Measurements from ENCODE around the gene PDE4B. TPM values are rescaled to one million over a fixed set of nuclear protein-coding genes. Genes with fewer than 3 reads are reported as not detected.

Gene PDE4B
- total and polyA plus RNA-seq, 3 experiments from 2014 or later = 29.7 to 34.5 (median 31.4) TPM

DNA sequence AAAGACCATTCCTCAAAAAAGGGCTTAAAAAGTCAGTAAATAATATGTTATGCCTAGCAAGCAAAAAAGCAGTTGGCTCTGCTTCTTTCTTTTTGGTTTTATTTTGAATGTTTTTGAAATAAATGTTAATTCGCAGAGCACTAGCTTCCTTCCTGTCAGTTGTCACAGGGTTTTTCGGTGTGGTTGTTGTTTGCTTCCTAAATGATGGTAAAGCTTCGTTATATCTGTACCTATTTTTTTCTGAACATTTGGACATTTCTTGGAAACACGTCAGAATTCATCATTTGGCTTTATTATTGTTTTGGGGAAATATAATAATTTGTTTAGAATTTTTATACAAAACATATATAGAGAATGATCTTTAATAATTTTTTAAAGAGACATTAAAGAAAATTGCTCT, 389.3 kb downstream of the PDE4B start:
- Mint-ChIP-seq H3K4me3 (no peak overlapping the region), H3K27ac (peak overlapping the region in 1 of 8 donors; percentile 36), H3K36me3 (no peaks in the 10 kb centered on the region), H3K27me3 (peaks cover 2 to 12% of the 10 kb centered on the region in 2 donors), H3K9me3 (no peaks in the 10 kb centered on the region), H3K4me1 (peaks cover 5 to 22% (median 15%) of the 10 kb centered on the region in 3 donors)
- POLR2A ChIA-PET = no interaction called here
- CTCF ChIA-PET = no interaction called here
- no peaks in the 10 kb centered on the region for H3K36me3 ChIP-seq (ENCODE audit: insufficient read depth, low read length)
- peaks cover 9% of the 10 kb centered on the region for H3K4me1 ChIP-seq (ENCODE audit: insufficient read depth, low read length)
- no peak for DNase-seq
- H3K27me3 ChIP-seq (ENCODE audit: insufficient read depth, low read length, poor library complexity, severe bottlenecking) = no peaks in the 10 kb centered on the region
- no peak overlapping the region for H3K27ac ChIP-seq (ENCODE audit: low read depth, low read length)
- H3K9me3 ChIP-seq (ENCODE audit: low read length) = no peaks in the 10 kb centered on the region
- H3K4me3 ChIP-seq (ENCODE audit: low read length) = no peak overlapping the region

DNA sequence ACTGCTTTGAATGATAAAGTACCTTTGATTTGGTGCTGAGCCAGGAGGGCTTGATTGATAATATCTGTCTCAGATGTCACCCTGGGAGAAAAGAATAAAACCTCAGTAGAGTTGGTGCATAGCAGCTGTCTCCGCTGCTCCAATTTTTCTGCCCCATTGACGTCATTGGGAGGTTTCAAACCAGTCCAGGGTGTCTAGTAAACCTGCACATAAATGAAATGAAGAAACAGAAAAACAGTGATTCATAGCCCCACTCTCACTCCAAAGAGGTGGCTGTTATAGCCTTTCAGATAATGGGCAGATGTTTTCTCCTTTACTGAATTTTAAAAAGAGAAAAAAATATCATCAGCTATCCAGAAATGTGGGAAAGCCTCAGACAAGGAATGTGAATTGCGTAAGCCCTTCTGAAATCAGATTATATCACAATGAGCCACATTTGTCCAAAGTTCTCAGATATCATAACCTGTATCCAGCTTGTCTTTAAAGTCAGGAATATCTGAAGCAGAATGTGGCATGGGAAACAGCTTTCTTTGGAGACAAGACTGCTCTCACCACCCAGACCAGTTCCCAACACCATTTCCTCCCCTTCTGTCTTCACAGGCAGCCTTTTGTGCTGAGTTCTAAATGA, 390.0 kb downstream of the PDE4B start:
- Mint-ChIP-seq H3K4me1 (peaks cover 5 to 22% (median 15%) of the 10 kb centered on the region in 3 donors), H3K36me3 (no peaks in the 10 kb centered on the region), H3K9me3 (no peaks in the 10 kb centered on the region), H3K4me3 (no peak overlapping the region), H3K27ac (peak overlapping the region in 2 of 8 donors; percentile 14 to 54), H3K27me3 (peaks cover 5 to 8% of the 10 kb centered on the region in 2 donors)
- H3K4me3 ChIP-seq (ENCODE audit: low read length) = no peak overlapping the region
- H3K4me1 ChIP-seq (ENCODE audit: insufficient read depth, low read length) = peaks cover 9% of the 10 kb centered on the region
- ChIA-PET CTCF (no interaction called here), POLR2A (no interaction called here)
- no peaks in the 10 kb centered on the region for H3K27me3 ChIP-seq (ENCODE audit: insufficient read depth, low read length, poor library complexity, severe bottlenecking)
- H3K36me3 ChIP-seq (ENCODE audit: insufficient read depth, low read length) = no peaks in the 10 kb centered on the region
- peak in 3 of 5 donors; percentile 8 to 48 (median 48) for DNase-seq
- no peaks in the 10 kb centered on the region for H3K9me3 ChIP-seq (ENCODE audit: low read length)
- no peak overlapping the region for H3K27ac ChIP-seq (ENCODE audit: low read depth, low read length)

DNA sequence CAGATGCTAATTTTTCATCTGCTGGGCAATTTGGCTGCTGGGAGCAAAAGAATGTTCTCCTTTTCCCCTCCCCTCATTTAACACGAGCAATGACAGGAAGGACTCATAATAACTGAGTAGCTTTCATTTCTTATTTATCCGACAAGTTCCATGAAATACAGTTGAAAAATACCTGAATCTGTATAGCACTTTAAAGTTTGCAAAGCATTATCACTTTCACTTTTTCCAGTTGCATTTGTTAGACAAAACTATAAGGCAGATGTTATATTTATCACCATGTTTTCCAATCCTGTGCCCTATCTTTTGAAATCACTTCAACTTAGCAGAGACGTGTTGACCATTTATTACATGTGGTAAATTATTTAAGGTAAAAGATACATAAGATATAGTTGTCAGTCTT, 390.7 kb downstream of the PDE4B start:
- Histone ChIP-seq H3K27ac (ENCODE audit: low read depth, low read length) (no peak overlapping the region), H3K4me1 (ENCODE audit: insufficient read depth, low read length) (peaks cover 9% of the 10 kb centered on the region), H3K9me3 (ENCODE audit: low read length) (no peaks in the 10 kb centered on the region), H3K36me3 (ENCODE audit: insufficient read depth, low read length) (no peaks in the 10 kb centered on the region), H3K4me3 (ENCODE audit: low read length) (no peak overlapping the region), H3K27me3 (ENCODE audit: insufficient read depth, low read length, poor library complexity, severe bottlenecking) (no peaks in the 10 kb centered on the region)
- H3K9me3 Mint-ChIP-seq = no peaks in the 10 kb centered on the region
- no peaks in the 10 kb centered on the region for H3K36me3 Mint-ChIP-seq
- ChIA-PET POLR2A (no interaction called here), CTCF (no interaction called here)
- peaks cover 5 to 8% of the 10 kb centered on the region in 2 donors for H3K27me3 Mint-ChIP-seq
- H3K27ac Mint-ChIP-seq = peak overlapping the region in 1 of 8 donors; percentile 1
- peaks cover 5 to 22% (median 15%) of the 10 kb centered on the region in 3 donors for H3K4me1 Mint-ChIP-seq
- no peak for DNase-seq
- no peak overlapping the region for H3K4me3 Mint-ChIP-seq

DNA sequence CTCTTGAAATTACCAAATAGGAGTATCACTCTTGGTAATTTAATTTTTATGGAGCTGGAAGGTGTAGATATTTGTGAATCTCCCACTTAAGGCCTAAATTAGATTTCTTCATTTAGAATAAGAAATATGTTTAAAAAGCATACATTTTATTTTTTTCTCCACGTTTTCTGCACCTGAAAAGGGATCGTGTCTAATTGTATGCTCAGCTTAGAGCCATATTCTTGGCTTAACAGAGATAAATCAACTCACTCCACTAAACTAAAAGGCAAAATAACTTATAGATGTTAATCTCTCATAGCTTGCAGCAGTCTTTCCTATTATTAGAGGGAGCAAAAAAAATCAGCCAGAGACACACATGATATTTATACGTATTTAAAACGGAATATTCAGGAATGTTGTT, 404.4 kb downstream of the PDE4B start:
- Mint-ChIP-seq H3K27me3 (peaks cover 2 to 32% of the 10 kb centered on the region in 2 donors), H3K36me3 (no peaks in the 10 kb centered on the region), H3K27ac (no peak overlapping the region), H3K9me3 (peaks cover 0 to 2% (median 0%) of the 10 kb centered on the region in 5 donors), H3K4me1 (no peaks in the 10 kb centered on the region), H3K4me3 (no peak overlapping the region)
- H3K4me3 ChIP-seq (ENCODE audit: low read length) = no peak overlapping the region
- no peaks in the 10 kb centered on the region for H3K27me3 ChIP-seq (ENCODE audit: insufficient read depth, low read length, poor library complexity, severe bottlenecking)
- no peaks in the 10 kb centered on the region for H3K36me3 ChIP-seq (ENCODE audit: insufficient read depth, low read length)
- ChIA-PET POLR2A (no interaction called here), CTCF (no interaction called here)
- H3K4me1 ChIP-seq (ENCODE audit: insufficient read depth, low read length) = no peaks in the 10 kb centered on the region
- no peak overlapping the region for H3K27ac ChIP-seq (ENCODE audit: low read depth, low read length)
- no peak for DNase-seq
- H3K9me3 ChIP-seq (ENCODE audit: low read length) = no peaks in the 10 kb centered on the region

DNA sequence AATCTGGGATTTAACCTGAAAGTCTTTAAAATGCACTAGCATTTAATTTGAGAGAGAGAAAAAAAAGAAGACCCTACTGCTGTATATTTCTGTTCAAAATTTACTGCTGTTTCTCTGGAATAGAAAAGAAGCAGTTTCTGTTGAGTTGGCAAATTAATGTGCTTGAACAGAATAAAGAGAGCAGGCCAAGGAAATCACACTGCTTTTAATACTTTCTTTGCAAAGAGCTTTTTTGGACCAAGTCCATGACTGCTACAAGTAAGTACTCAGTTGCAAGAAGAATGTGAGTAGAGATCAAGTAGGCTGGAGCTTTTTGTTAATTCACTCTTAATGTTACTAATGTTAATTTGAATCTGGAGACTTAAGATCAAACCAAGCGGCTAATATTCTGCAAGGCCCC, 405.1 kb downstream of the PDE4B start:
- no peaks in the 10 kb centered on the region for H3K4me1 Mint-ChIP-seq
- ChIA-PET POLR2A (no interaction called here), CTCF (no interaction called here)
- Histone ChIP-seq H3K9me3 (ENCODE audit: low read length) (no peaks in the 10 kb centered on the region), H3K4me3 (ENCODE audit: low read length) (no peak overlapping the region), H3K27ac (ENCODE audit: low read depth, low read length) (no peak overlapping the region), H3K36me3 (ENCODE audit: insufficient read depth, low read length) (no peaks in the 10 kb centered on the region), H3K4me1 (ENCODE audit: insufficient read depth, low read length) (no peaks in the 10 kb centered on the region), H3K27me3 (ENCODE audit: insufficient read depth, low read length, poor library complexity, severe bottlenecking) (no peaks in the 10 kb centered on the region)
- no peak for DNase-seq
- peaks cover 2 to 27% of the 10 kb centered on the region in 2 donors for H3K27me3 Mint-ChIP-seq
- H3K36me3 Mint-ChIP-seq = no peaks in the 10 kb centered on the region
- no peak overlapping the region for H3K4me3 Mint-ChIP-seq
- peaks cover 0 to 2% (median 0%) of the 10 kb centered on the region in 5 donors for H3K9me3 Mint-ChIP-seq
- peak overlapping the region in 1 of 8 donors; percentile 21 for H3K27ac Mint-ChIP-seq

DNA sequence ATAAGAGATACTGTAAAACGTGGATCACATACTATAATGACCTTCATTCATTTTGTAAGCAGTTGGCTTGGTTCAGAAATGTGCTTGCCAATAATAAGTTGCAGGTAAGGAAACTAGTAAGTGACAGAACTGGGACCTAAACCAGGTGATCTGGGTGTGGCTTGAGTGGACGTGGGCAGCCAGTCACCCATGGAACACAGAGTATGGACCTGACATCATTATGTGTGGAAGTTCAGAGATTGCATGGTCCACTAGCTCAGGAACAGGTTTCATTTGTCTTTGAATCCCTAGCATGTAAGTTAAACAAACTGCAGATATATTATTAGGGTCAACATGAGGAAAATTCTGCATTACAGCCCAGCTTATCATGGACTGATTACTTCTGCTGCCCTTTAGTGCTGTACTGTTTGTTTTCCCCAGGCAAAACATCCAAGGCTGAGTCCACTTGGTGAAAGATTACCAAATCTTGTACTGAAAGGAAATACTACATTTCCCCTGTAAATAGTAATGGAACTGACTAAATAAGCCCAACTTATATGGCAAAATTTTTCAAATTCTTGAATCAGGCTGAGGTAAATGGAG, 414.0 kb downstream of the PDE4B start:
- Histone ChIP-seq H3K9me3 (ENCODE audit: low read length) (no peaks in the 10 kb centered on the region), H3K36me3 (ENCODE audit: insufficient read depth, low read length) (no peaks in the 10 kb centered on the region), H3K27me3 (ENCODE audit: insufficient read depth, low read length, poor library complexity, severe bottlenecking) (no peaks in the 10 kb centered on the region), H3K27ac (ENCODE audit: low read depth, low read length) (no peak overlapping the region), H3K4me3 (ENCODE audit: low read length) (no peak overlapping the region), H3K4me1 (ENCODE audit: insufficient read depth, low read length) (no peaks in the 10 kb centered on the region)
- POLR2A ChIA-PET = no interaction called here
- Mint-ChIP-seq H3K4me3 (no peak overlapping the region), H3K36me3 (peaks cover 0 to 9% (median 0%) of the 10 kb centered on the region in 3 donors), H3K27ac (no peak overlapping the region), H3K9me3 (peaks cover 0 to 3% (median 1%) of the 10 kb centered on the region in 5 donors), H3K27me3 (peaks cover 8 to 31% of the 10 kb centered on the region in 2 donors), H3K4me1 (peaks cover 5% of the 10 kb centered on the region in 3 donors)
- DNase-seq = no peak
- CTCF ChIA-PET = no interaction called here

DNA sequence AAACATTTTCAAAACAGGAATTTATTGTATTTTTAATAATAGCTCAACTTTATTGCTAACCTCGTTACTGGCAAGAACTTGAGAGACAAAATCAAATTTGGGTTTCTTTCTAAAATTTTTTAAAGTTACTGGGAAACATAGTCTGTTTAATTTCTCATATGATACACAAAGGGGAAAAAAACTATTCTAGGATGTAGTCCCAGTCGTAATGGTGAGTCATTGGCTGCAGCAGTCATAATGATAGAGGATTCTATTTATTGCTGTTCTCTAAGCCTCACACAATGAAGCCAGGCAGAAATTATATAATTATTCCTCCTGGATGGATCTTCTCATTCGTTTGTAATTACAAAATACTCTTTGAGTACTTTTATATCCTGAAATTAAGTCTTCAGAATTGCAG, 414.8 kb downstream of the PDE4B start:
- peaks cover 0 to 3% (median 1%) of the 10 kb centered on the region in 5 donors for H3K9me3 Mint-ChIP-seq
- ChIA-PET CTCF (no interaction called here), POLR2A (no interaction called here)
- H3K36me3 Mint-ChIP-seq = peaks cover 0 to 9% (median 0%) of the 10 kb centered on the region in 3 donors
- Histone ChIP-seq H3K9me3 (ENCODE audit: low read length) (no peaks in the 10 kb centered on the region), H3K27ac (ENCODE audit: low read depth, low read length) (no peak overlapping the region), H3K36me3 (ENCODE audit: insufficient read depth, low read length) (no peaks in the 10 kb centered on the region), H3K27me3 (ENCODE audit: insufficient read depth, low read length, poor library complexity, severe bottlenecking) (no peaks in the 10 kb centered on the region), H3K4me1 (ENCODE audit: insufficient read depth, low read length) (no peaks in the 10 kb centered on the region), H3K4me3 (ENCODE audit: low read length) (no peak overlapping the region)
- DNase-seq = no peak
- no peak overlapping the region for H3K27ac Mint-ChIP-seq
- H3K27me3 Mint-ChIP-seq = peaks cover 8 to 31% of the 10 kb centered on the region in 2 donors
- peaks cover 5% of the 10 kb centered on the region in 3 donors for H3K4me1 Mint-ChIP-seq
- no peak overlapping the region for H3K4me3 Mint-ChIP-seq

DNA sequence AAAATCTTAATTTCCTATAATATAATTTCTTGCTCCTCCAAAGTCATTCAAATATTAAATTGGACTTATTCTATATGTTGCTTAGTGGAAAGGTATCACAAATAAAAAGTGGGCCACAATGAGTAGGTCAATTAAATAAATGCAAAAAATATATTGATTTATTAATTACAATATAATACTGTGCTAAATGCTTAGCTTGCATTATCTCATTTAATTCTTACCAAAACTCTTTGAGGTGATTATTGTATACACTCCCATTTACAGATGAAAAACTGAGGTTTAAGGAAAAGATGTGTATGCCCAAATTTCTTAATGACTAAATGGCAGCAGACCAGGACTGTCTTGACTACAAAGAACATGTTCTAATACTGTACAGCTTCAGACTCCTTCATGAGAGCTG, 415.9 kb downstream of the PDE4B start:
- Mint-ChIP-seq H3K4me3 (no peak overlapping the region), H3K27me3 (peaks cover 8 to 31% of the 10 kb centered on the region in 2 donors), H3K9me3 (peaks cover 0 to 3% (median 1%) of the 10 kb centered on the region in 5 donors), H3K27ac (no peak overlapping the region), H3K36me3 (peaks cover 0 to 9% (median 0%) of the 10 kb centered on the region in 3 donors), H3K4me1 (peaks cover 5% of the 10 kb centered on the region in 3 donors)
- DNase-seq = no peak
- no peak overlapping the region for H3K4me3 ChIP-seq (ENCODE audit: low read length)
- no peaks in the 10 kb centered on the region for H3K36me3 ChIP-seq (ENCODE audit: insufficient read depth, low read length)
- H3K27ac ChIP-seq (ENCODE audit: low read depth, low read length) = no peak overlapping the region
- H3K4me1 ChIP-seq (ENCODE audit: insufficient read depth, low read length) = no peaks in the 10 kb centered on the region
- no peaks in the 10 kb centered on the region for H3K27me3 ChIP-seq (ENCODE audit: insufficient read depth, low read length, poor library complexity, severe bottlenecking)
- H3K9me3 ChIP-seq (ENCODE audit: low read length) = no peaks in the 10 kb centered on the region
- CTCF ChIA-PET = no interaction called here
- POLR2A ChIA-PET = no interaction called here

Measured in CD8-positive, alpha-beta memory T cell (primary cell).